Glomerular endothelial cell (primary cell): ENCODE results near the gene CPNE2. TPM values are rescaled to one million over a fixed set of nuclear protein-coding genes. Genes with fewer than 3 reads are reported as not detected.
"Not testable (repeated sequence)": the region's sequence is repeated elsewhere in the genome, so short reads cannot be mapped to it uniquely, and the experiment has no call there.

ENCODE experiments used
- DNase-seq: peaks from one replicate; pipeline ENCODE4 v3.0.0-alpha.2; 2011; ENCODE audit warnings: low read depth, low spot score; ENCODE audit errors: extremely low read depth
- total RNA-seq: library from RNA; depleted of rRNA; stranded (reverse); fragments of >200 nt; gene quantifications from 2 replicates; pipeline ENCODE4 v1.2.3, GENCODE V29; 2015

CPNE2 gene
- total RNA-seq, 1 donor from 2014 or later: 81.0 TPM

DNA sequence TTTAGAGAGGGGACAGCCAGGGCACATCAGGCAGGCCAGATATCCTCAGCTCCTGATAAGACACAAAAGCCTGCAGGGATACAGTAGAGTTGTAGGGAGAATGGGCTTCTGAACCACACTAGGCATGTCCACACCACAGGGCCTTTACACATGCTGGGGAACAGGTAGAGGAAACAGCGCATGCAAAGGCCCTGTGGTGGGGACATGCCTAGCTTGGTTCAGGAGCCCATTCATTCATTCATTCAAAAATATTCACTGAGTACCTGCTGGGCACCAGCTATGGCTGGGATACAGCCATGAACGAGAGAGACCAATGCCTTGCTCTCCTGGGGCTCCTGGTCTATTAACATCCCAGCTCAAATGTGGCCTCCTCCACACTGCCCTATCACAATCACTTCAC, 4.4 kb downstream of the CPNE2 start:
- no peak for DNase-seq

DNA sequence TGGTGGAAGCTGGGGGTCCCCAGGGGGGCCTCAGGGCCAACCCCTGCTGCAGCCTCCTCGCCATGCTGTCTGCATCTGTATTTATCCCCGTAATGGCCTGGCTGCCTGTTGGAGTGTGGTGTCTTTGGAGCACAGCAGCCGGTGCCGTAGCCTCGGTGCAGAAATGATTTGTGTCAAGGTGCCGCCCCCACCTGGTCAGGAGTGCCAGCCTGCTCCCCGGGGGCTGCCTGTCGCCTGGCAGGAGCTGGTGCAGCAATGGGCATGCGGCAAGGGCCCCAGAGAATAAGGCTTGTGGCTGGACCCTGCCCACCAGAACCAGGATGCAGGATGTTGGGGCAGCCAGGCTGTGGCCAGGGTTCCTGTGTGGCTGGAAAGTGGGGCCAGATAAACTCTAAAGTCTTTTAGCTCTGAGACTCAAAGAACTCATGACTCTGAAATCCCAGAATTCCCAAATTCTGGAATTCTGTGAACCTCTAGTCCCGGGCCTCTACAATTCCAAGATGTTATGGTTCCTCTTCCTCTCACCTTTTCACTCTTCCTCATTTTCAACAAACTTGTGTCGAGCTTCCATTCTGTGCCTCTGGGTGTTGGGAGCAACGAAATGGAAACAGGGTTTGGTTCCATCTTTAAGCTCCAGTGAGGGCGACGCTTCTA, 5.9 kb downstream of the CPNE2 start:
- no peak for DNase-seq

DNA sequence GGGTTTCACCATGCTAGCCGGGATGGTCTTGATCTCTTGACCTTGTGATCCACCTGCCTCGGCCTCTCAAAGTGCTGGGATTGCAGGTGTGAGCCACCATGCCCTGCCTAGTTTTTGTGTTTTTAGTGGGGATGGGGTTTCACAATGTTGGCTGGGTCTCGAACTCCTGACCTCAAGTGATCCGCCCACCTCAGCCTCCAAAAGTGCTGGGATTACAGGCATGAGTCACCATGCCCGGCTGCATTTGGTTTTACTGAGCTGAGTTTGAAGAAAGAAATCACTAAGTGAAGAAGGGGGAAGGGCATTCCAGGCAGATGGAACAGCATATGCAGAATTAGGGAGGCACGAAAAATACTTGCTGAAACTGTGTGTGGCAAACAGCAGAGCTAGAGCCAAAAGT, 7.6 kb downstream of the CPNE2 start:
- not testable (repeated sequence) for DNase-seq

DNA sequence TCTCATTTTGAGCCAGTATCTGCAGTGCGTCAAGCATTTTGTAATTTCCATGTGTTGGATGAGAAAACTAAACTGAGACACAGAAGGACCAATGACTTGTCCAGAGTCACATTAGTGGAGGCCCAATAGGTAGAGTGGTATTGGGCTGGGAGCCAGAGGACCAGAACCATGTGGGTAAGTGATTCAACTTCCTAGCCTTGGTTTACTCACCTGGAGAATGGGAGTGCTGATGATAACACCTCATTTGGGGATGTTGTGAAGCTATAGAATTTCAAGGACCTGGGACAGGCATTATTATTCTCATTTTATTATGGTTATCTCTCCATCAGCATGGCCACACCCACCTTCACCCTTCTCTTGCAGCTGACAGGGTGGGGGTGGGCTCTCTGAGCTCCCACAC, 8.1 kb downstream of the CPNE2 start:
- DNase-seq: no peak

DNA sequence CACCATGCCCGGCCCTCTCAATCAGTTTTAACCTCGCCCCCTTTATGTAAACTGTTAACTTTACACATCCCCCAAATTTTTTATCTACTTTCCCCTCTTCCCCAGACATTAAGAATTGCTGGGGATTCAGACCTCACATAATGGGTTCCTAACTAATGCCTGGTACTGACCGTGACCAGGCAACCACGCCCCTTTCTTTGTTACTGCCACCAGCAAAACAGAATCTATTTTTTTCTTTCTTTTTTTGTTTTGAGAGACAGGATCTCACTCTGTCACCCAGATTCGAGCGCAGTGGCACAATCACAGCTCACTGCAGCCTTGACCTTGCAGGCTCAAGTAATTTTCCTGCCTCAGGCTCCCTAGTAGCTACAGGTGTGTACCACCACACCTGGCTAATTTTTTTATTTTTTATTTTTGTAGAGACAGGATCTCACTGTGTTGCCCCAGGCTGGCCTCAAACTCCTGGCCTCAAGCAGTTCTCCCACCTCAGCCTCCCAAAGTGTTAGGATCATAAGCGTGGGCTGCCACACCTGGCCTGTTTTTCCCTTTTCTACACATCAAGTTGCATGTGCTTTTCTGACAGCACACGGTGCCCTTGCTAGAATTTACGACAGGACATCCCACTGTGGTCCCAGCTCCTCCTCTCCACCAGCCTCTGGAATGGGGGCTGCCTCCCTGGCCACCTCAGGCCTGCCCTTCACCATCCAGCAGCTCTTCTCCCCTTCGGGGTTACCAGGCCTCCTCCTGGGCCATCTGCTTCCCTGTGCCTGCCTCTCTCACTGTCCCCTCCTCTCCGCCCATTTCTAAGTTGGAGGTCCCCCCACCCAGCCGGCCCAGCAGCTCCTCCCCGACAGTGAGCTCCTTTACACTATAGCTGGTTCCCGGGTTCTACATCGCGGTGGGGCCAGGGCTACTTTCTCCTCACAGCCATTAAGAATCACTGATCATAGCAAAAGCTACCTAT, 10.8 kb downstream of the CPNE2 start:
- no peak for DNase-seq

DNA sequence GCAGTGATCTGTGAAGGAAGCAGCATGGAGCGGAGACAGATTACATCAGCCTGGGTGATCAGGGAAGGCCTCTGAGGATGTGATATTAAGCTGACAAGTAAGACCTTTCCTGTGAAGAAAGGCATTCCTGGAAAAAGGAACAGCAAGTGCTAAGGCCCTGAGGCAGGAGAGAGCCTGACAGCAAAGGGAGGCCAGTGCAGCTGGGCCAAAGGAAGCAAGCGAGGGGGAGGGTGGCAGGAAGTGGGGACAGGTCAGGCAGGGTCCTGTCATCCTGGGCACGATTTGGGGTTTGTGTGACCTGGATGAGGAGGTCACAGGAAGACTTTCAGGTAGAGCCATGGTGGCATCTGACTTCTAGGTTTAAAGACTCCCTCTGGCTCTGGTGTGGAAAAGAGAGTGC, 12.3 kb downstream of the CPNE2 start:
- DNase-seq: no peak

DNA sequence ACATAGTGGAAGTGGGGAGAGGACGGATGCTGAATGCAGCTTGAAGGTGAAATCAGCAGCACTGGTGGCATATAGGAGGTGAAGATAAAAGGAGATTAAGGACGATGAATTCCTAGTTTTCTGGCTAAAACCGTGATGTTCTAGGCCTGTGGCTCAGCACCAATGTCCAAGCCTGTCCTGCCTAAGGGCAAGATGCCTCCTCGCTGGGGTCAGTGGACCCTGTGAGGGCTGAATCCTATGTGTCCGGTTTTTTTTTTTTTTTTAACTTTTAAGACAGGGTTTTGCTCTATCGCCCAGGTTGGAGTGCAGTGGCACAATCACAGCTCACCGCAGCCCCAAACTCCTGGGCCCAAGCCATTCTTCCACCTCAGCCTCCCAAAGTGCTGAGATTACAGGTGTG, 12.8 kb downstream of the CPNE2 start:
- no peak for DNase-seq

DNA sequence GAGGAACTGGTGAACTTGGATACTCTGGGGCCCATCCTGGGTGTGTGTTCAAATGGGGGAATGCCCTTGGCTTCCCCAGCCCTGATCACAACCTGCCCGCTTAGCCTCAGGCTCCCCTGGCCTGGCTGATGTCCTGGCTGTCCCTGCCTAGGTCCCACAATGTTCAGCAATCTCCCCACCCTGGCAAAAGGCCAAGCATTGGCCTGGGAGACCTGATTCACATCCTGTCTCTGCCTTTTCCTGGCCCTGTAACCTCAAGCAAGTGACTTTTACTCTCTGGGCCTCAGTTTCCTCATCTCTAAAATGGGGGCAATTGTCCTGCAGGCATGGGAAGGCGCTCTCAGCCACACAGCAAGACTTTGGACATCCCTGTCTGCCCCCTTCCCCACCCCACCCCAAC, 14.4 kb downstream of the CPNE2 start:
- no peak for DNase-seq

DNA sequence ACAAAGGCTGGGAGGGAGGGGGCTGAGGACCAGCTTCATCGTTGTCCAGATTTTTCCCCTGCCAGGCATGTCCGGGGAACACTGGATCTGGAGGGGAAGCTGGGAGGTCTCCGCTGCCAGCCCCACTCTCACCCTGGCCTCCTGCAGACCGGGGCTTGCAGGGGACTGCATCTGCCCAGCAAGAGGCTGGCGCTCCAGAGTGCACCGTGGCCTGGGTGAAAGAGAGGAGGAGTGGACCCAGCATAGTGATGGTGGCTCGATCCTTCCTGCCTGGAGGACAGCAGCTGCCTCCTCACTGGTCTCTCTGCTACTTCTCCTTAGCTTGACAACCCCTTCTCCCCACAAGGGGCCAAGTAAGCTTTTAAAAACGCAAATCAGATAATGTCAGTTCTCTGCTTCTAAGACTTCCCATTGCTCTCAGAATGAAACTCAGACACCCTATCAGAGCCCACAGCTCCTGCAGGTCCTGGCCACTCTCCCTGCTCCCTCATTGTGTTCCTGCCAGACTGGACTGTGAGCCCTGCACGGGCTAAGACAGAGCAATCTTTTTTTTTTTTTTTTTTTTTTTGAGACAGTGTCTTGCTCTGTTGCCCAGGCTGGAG, 15.0 kb downstream of the CPNE2 start:
- DNase-seq: no peak

DNA sequence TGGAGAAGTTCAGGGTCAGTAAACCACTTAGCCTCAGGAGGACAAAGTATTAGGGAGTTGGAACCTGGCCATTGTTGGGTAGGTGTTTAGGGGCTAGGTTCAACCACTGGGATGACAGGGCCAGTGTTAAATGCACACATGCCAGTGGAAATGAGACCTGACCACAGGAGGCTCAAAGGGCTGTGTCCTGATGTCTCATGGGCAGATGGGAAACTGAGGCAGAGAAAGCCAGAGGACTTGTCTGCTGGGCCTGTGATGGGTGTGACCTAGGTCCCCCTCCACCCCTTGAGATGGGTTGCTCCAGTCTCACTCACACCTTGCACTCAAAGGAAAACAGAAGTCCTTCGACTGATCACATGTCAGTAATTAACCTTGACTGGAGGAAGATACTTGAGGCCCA, 16.0 kb downstream of the CPNE2 start:
- no peak for DNase-seq

DNA sequence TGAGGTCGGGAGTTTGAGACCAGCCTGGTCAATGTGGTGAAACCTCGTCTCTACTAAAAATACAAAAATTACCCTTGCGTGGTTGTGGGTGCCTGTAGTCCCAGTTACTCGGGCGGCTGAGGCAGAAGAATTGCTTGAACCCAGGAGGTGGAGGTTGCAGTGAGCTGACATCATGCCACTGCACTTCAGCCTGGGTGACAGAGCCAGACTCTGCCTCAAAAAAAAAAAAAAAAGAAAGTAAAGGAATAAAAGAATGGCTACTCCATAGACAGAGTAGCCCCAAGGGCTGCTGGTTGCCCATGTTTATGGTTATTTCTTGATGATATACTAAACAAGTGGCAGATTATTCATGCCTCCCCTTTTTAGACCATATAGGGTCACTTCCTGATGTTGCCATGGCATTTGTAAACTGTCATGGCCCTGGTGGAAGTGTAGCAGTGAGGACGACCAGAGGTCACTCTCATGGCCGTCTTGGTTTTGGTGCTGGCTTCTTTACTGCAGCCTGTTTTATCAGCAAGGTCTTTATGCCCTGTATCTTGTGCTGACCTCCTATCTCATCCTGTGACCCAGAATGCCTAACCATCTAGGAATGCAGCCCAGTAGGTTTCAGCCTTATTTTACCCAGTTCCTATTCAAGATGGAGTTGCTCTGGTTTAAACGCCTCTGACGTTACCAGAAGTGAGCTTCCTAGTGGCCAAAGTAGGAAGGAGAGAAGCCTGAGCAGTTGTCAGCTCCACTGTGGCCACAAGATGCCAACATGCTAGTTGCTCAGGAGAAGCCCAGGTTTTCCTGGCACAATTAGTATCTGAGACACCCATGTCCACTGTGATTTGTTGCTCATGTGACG, 17.1 kb downstream of the CPNE2 start:
- DNase-seq: not testable (repeated sequence)

DNA sequence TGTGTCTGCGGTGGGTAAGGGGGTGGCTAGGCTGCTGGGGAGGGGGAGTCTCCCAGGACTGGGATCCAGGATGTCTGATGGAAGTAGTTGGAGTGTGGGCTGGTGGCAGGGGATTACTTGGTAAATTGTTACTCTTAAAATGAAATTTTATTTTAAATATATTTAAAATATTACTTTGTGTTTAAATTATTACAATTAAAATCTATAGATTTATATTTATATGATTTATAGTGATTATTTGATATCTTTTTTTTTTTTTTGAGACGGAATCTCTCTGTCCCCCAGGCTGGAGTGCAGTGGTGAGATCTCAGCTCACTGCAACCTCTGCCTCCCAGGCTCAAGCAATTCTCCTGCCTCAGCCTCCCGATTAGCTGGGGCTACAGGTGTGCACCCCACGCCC, 18.6 kb downstream of the CPNE2 start:
- DNase-seq: no peak

DNA sequence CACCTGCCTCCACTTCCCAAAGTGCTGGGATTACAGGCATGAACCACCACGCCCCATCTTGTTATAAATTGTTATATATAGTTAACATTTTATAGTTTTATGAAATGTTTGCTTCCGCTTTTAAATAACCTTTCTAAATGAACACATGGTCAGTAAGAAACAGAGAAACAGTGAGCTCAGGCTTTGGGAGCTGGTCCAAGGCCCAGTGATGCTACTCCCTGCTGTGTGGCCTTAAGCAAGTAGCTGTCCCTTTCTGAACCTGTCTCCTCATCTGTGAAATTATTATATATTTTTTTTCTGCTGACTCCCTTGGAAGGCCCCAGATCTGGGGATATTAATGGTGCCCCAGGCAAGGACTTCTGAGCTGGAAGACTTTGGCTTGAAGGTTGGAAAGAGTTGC, 19.0 kb downstream of the CPNE2 start:
- no peak for DNase-seq

DNA sequence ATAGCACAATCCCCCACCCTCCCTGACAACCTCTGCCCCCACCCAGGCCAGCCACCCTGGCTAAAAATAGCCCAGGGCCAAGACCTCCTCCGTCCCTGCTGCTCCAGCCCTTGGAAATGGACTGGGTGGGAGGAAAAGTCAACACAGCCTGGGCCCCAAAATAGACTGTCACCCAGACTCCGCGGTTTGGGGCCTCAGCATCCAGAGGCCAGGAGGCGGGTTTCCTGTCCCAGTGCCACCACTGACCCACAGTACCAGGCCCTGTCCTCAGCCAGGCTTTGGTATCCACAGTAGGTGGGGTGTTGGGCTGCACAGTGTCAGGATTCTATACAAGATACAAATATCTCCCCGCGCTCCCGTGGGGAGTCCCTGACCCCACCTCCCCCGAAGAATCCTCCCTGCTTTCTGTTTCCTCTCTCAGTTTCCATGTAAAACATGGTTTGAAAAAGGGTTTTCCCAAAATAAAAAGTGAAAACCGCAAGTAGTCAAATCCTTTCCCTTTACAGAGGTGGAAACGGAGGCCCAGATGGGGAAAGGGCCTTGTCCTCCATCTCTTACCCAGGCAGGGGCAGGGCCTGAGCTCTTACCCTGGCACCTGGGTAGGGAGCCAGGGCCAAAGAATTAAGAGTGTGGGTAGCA, 20.1 kb downstream of the CPNE2 start:
- DNase-seq: no peak

DNA sequence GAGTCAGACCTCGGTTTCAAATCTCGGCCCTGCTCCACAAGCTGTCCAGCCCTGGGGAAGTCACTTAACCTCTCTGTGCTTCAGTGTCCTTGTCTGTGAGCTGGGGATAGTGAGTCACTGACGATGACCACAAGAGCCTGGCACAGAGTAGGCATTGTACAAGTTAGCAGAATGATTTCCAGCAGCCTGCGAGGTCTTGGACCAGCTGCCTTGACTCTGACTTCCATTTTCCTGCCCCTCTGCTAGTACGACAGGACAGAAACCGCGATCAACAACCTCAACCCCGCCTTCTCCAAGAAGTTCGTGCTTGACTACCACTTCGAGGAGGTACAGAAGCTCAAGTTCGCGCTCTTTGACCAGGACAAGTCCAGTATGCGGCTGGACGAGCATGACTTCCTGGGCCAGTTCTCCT, 20.7 kb downstream of the CPNE2 start:
- no peak for DNase-seq

DNA sequence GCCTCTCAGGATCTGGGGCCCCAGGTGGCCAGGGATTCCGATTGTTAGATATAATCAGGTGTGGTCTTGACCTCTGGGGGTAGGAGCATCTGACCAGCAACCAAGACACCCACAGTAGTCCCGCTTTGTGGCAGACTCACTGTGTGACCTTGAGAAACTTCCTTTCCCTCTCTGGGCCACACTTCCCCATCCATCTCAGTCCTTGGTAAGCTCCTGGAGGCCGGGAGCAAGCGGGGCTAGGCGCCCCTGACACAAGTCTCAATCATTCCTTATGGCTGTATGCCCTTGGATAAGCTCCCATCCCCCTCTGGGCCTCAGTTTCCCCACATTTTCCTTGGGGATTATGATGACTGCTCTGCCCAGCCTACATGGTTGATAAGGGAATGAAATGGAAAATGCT, 21.3 kb downstream of the CPNE2 start:
- no peak for DNase-seq

DNA sequence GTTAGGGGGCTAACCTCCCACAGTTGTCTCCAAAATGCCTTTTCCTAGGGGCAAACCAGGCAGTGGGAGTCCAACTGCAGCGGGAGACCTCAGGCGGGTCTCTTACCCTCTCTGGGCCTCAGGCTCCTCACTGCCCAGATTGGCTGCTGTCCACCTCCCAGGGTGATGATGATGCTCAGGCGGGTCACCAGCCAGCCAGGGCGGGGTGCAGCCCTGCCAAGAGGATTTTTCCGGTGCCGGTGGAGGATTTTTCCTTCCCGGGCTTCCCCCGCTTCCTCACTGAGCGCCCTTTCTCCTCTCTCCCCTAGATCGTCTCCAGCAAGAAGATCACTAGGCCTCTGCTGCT, 22.8 kb downstream of the CPNE2 start:
- no peak for DNase-seq

DNA sequence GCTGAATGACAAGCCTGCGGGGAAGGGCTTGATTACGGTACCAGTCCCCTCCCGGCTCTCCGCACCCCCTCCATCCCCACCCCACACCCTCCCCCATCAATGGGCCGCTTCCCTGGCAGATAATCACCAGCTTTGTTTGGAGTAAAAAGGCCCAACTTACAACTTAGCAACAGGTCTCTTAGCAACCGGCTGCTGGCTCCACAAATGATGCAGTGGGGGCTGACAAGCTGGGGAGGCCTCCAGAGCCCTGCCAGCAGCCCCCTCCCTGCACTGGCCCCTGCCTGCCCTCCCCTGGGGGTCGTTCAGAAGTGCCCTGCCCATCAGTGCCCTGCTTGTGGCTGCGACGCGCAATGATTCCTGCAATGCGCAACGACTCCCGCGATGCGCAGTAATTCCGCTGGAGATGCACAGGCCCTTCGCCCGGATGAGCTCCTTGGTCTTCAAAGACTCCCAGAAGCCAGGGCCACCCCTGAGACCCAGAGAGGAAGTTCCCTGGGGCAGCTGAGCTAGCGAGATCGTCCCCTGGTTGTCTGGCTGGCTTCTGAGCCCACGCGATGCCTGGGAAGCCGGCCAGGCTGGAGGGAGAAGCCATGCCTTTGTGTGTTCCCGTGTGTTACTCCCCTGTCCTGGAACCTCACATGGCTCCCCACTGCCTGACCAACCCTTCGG, 23.3 kb downstream of the CPNE2 start:
- DNase-seq: no peak

DNA sequence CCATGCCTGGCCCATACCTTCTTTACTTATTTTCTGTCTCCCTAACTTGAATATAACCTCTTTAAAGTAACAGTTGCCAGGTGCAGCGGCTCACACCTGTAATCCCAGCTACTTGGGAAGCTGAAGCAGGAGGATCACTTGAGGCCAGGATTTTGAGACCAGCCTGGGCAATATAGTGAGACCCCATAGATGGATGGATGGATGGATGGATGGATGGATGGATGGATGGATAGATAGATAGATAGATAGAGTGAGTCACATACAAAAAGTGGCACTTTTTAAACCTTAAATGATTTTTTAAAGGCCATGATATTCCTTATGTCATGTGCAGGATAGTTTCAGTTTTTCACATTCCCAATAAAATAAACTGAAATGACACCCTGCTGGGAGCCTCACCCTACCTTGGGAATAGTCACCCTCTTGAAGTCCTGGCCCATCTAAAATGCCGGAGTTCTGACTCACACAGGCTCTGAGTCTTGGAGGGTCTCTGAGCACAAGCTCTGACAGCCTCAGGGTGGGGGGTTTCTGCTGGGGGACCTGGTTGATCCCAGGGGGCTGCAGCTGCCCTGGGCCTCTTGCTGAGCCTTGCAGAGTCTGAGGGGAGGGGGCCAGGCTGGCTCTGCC, 26.2 kb downstream of the CPNE2 start:
- DNase-seq: no peak
